DMS114 treated with DMSO at 0.1 percent for 48 hours (cell line): ENCODE measurements around the gene WFDC12.

ENCODE experiments used
- DNase-seq: peaks from one replicate; lab custom pipeline; 2025; ENCODE audit not compliant: unreplicated experiment; lab: John Stamatoyannopoulos, UW

The WFDC12 gene

GRCh38 chr20:45115829-45116228, 8.4 kb downstream of the WFDC12 start:
- DNase-seq = no peak

- DNase-seq = no peak
These were observed 8.9 kb downstream of the WFDC12 start for GRCh38 chr20:45115386-45115774.

- DNase-seq = no peak
These were observed 9.5 kb downstream of the WFDC12 start, which contains the start of gene WFDC5 for GRCh38 chr20:45114465-45115385. Gene WFDC5 (minus strand): TSS chr20:45115174. CDS start chr20:45115083, 91 bp downstream.

- no peak for DNase-seq
These were observed 10.4 kb downstream of the WFDC12 start for GRCh38 chr20:45113865-45114264.

GRCh38 chr20:45112754-45113153, 11.5 kb downstream of the WFDC12 start:
- no peak for DNase-seq

- no peak for DNase-seq
These were observed 12.3 kb downstream of the WFDC12 start for GRCh38 chr20:45111799-45112471.

GRCh38 chr20:45111285-45111684, 13.0 kb downstream of the WFDC12 start:
- no peak for DNase-seq

- DNase-seq = no peak
These were observed 14.0 kb downstream of the WFDC12 start for GRCh38 chr20:45110301-45110700.

- no peak for DNase-seq
These were observed 14.6 kb downstream of the WFDC12 start for GRCh38 chr20:45109634-45110033.

GRCh38 chr20:45105317-45105716, 18.9 kb downstream of the WFDC12 start:
- DNase-seq = no peak

- DNase-seq = no peak
These were observed 19.5 kb downstream of the WFDC12 start for GRCh38 chr20:45104786-45105185.

- DNase-seq = no peak
These were observed 21.2 kb downstream of the WFDC12 start for GRCh38 chr20:45103072-45103471.

GRCh38 chr20:45101333-45101850, 22.9 kb downstream of the WFDC12 start:
- no peak for DNase-seq

- DNase-seq = no peak
These were observed 23.6 kb downstream of the WFDC12 start, which contains the start of gene KCNS1 for GRCh38 chr20:45100563-45101245. Gene KCNS1 (minus strand): TSS chr20:45101127. CDS start chr20:45099236, 1,891 bp downstream.

- no peak for DNase-seq
These were observed 26.0 kb downstream of the WFDC12 start for GRCh38 chr20:45098103-45098773.

- no peak for DNase-seq
These were observed 26.7 kb downstream of the WFDC12 start for GRCh38 chr20:45097485-45098102.

GRCh38 chr20:45096781-45097180, 27.5 kb downstream of the WFDC12 start:
- DNase-seq = no peak

GRCh38 chr20:45095805-45096238, 28.4 kb downstream of the WFDC12 start:
- peak; percentile 6 for DNase-seq

GRCh38 chr20:45094864-45095574, 29.2 kb downstream of the WFDC12 start:
- DNase-seq = no peak

- no peak for DNase-seq
These were observed 30.1 kb downstream of the WFDC12 start for GRCh38 chr20:45094201-45094600.
